ENCODE measurements around the gene BCL2L2. TPM values are rescaled to one million over a fixed set of nuclear protein-coding genes. Genes with fewer than 3 reads are reported as not detected.

BCL2L2 gene
- polyA plus RNA-seq, 1 of the 3 experiments (the other 2 are of a cell fraction), result 30.6 TPM

GRCh38 chr14:23335623-23336022, 29.0 kb downstream of the BCL2L2 start:
- Histone ChIP-seq H3K9ac (no peak overlapping the region), H3K9me3 (peaks cover 8% of the 10 kb centered on the region; the same call in 1 of the 2 replicates), H2AFZ (ENCODE audit: low read depth) (no peak overlapping the region), H3K27me3 (ENCODE audit: insufficient read depth) (peaks cover 13% of the 10 kb centered on the region; the same call in 1 of the 2 replicates), H3K9me2 (no peaks in the 10 kb centered on the region), H3K36me3 (replicated peaks in 1 of 2; ENCODE audit: control insufficient read depth in 1 of 2, insufficient read depth in 2 of 2, low read length in 1 of 2) (no peaks in the 10 kb centered on the region), H3F3A (replicated peaks; ENCODE audit: insufficient read depth) (no peaks in the 10 kb centered on the region), H3K4me1 (ENCODE audit: control insufficient read depth in 1 of 2, insufficient read depth in 2 of 2, low read depth in 1 of 2, low read length in 1 of 2) (no peaks in the 10 kb centered on the region), H4K20me1 (ENCODE audit: insufficient read depth) (no peaks in the 10 kb centered on the region), H3K79me2 (ENCODE audit: insufficient read depth) (no peaks in the 10 kb centered on the region), H3K4me2 (no peak overlapping the region), H3K27ac (ENCODE audit: low read depth in 2 of 2, low read length in 1 of 2) (no peak overlapping the region), H3K4me3 (ENCODE audit: low read depth in 2 of 2, low read length in 1 of 2) (no peak overlapping the region)
- DNase-seq, result no peak
- ChIA-PET POLR2A (no interaction called here), CTCF (interaction anchor here (0.8 to 2.6 kb wide), 6 partner anchors 9 to 224 kb away, joined by 3 to 14 read pairs (median 3); partner anchors contain the start of gene SLC22A17)
- TF ChIP-seq REST (IDR thresholded peaks at IDR 0.05; ENCODE audit: low read depth, low read length), result no peak
- TF ChIP-seq RXRA (IDR thresholded peaks at IDR 0.05; ENCODE audit: borderline replicate concordance, low read depth), result no peak
- TF ChIP-seq MXI1 (IDR thresholded peaks at IDR 0.05; ENCODE audit: low read depth, low read length), result no peak
- no peak for TF ChIP-seq IRF3 (IDR thresholded peaks at IDR 0.05; ENCODE audit: low read depth, low read length)
- TF ChIP-seq USF2 (IDR thresholded peaks at IDR 0.05; ENCODE audit: borderline replicate concordance, low read depth, low read length), result no peak
- WGBS (ENCODE audit: low lambda C conversion rate), result 16% methylated on average over 5 of the region's 5 CpGs

GRCh38 chr14:23339506-23340268, 33.1 kb downstream of the BCL2L2 start:
- H3K9ac ChIP-seq, result no peak overlapping the region
- no peaks in the 10 kb centered on the region for H4K20me1 ChIP-seq (ENCODE audit: insufficient read depth)
- POLR2A ChIA-PET, result no interaction called here
- WGBS (ENCODE audit: low lambda C conversion rate), result 0% methylated on average over 1 of the region's 1 CpG
- H3K36me3 ChIP-seq (replicated peaks in 1 of 2; ENCODE audit: control insufficient read depth in 1 of 2, insufficient read depth in 2 of 2, low read length in 1 of 2), result no peaks in the 10 kb centered on the region
- no peaks in the 10 kb centered on the region for H3K79me2 ChIP-seq (ENCODE audit: insufficient read depth)
- no peaks in the 10 kb centered on the region for H3K4me1 ChIP-seq (ENCODE audit: control insufficient read depth in 1 of 2, insufficient read depth in 2 of 2, low read depth in 1 of 2, low read length in 1 of 2)
- no peak overlapping the region for H3K4me2 ChIP-seq
- no peaks in the 10 kb centered on the region for H3K9me2 ChIP-seq
- TF ChIP-seq ZBTB33 (IDR thresholded peaks at IDR 0.05; ENCODE audit: borderline replicate concordance, low read depth), result no peak
- TF ChIP-seq PBX3 (IDR thresholded peaks at IDR 0.05), result no peak
- no peak for TF ChIP-seq NFIC (IDR thresholded peaks at IDR 0.05; ENCODE audit: borderline replicate concordance)
- no peak for TF ChIP-seq USF2 (IDR thresholded peaks at IDR 0.05; ENCODE audit: borderline replicate concordance, low read depth, low read length)
- TF ChIP-seq FOSL2 (IDR thresholded peaks at IDR 0.05; ENCODE audit: borderline replicate concordance, low read depth), result no peak
- no peak for TF ChIP-seq EZH2phosphoT487 (IDR thresholded peaks at IDR 0.05; ENCODE audit: borderline replicate concordance, low read depth)
- no peak for TF ChIP-seq SMC3 (IDR thresholded peaks at IDR 0.05; ENCODE audit: low read depth, low read length)
- no peak for TF ChIP-seq RCOR1 (IDR thresholded peaks at IDR 0.05; ENCODE audit: low read length)
- TF ChIP-seq GABPA (IDR thresholded peaks at IDR 0.05; ENCODE audit: low read depth), result no peak
- no peak for TF ChIP-seq TEAD4 (IDR thresholded peaks at IDR 0.05; ENCODE audit: borderline replicate concordance, insufficient read depth)
- TF ChIP-seq ELF1 (IDR thresholded peaks at IDR 0.05), result no peak
- no peak overlapping the region for H3K27ac ChIP-seq (ENCODE audit: low read depth in 2 of 2, low read length in 1 of 2)
- 0 out of 2 replicates have a peak, but pooled peaks cover 3% of the 10 kb centered on the region for H3K27me3 ChIP-seq (ENCODE audit: insufficient read depth)
- H3K4me3 ChIP-seq (ENCODE audit: low read depth in 2 of 2, low read length in 1 of 2), result no peak overlapping the region
- H2AFZ ChIP-seq (ENCODE audit: low read depth), result no peak overlapping the region
- H3K9me3 ChIP-seq, result peaks cover 8% of the 10 kb centered on the region; the same call in 1 of the 2 replicates
- H3F3A ChIP-seq (replicated peaks; ENCODE audit: insufficient read depth), result no peaks in the 10 kb centered on the region
- no peak for DNase-seq
- CTCF ChIA-PET, result interaction anchor here (1.4 to 1.9 kb wide), 2 partner anchors 12 to 20 kb away, joined by 4 read pairs; no protein-coding TSS in a partner anchor
